GM18519 (cell line): ENCODE measurements around the gene C16orf89.

Experiments used
- ATAC-seq: cut with Tn5 transposase; IDR thresholded peaks from one replicate; pipeline ENCODE4 v1.9.1; 2021; ENCODE audit warnings: mild to moderate bottlenecking, moderate library complexity; ENCODE audit not compliant: unreplicated experiment, low FRiP score

Gene C16orf89

DNA sequence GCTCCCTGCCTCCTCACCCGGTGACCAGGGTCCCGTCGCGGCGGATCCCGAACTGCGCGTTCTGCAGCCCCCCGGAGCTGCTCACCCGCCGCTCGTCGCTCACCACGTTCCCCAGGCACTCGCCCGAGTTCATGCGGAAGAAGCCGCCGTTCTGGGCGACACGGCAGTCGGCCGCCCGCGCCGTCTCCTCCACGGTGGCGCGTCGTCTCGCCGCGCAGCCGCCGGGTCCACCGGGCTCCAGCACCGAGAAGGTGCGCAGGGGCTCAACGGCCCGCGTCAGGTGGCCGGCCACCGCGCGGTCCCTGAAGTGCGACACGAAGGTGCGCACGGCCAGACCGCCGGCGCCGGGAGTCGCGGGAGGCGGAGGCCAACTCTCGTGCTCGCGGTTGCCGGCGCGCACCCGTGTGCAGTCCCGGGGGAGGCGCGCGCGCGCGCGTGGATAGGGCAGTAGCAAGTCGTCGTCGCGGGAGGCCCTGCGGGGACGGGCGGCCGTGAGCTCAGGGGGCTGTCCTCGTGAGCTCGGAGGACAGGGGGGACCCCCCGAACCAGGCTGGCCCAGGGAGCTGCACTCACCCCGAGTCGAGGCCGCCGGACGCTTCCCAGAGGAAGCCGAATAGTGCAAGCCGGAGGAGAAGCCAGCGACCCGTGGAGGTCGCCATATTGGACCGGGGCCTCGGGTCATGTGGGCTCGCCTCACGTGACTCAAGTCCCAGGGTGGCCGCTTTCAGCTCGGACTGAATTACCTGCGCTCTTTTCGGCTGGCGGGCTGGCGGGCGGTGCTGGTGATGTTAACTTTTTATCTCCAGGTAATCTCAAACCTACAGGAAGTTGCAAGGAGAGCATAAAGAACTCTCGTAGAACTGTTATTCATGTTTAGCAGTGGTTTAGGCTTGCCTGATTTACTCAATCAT, 32.2 kb downstream of the C16orf89 start, which contains the start of gene NAGPA:
TSS of gene NAGPA (minus strand) at position 680 of the 911 bp plus-strand sequence. CDS start at position 659, 21 bp downstream.
- ATAC-seq = peak; percentile 59

DNA sequence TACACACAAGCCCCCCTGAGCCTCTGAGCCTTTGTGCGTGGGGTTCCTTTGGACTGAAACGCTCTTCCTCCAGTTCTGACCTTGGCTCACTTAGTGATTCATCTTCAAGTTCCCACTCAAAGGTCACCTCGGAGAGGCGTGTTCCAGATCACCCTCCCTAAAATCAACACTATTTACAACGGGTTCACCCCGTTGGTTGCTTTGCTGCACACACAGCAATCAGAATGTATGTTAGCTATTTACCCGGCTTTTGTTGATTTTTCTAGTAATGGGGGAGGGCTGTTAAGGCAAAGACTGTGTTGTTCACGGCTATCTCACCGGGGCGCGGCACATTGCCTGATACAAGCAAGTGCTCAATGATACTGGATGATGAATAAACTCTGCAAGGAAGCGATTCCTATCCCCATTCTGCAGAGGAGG, 33.0 kb downstream of the C16orf89 start:
- no peak for ATAC-seq

DNA sequence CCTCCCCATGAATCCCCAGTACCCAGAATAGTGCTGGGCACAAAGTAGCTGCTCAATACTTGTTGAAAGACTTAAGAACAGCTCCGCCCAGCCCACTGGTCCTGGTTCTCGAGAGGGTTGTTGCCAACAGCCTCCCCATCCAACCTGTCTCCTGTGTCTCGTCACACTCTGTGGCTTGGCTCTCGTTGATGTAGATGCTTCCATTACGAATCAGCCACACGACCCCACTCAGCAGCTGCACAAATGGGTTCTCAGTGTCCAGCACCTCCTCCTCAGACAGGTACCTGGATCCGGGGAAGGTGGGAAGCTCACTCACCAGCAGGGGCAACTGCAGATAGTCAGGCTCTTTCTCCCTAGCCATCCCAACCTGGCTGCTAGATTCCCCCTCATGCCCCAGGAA, 34.2 kb downstream of the C16orf89 start:
- no peak for ATAC-seq

DNA sequence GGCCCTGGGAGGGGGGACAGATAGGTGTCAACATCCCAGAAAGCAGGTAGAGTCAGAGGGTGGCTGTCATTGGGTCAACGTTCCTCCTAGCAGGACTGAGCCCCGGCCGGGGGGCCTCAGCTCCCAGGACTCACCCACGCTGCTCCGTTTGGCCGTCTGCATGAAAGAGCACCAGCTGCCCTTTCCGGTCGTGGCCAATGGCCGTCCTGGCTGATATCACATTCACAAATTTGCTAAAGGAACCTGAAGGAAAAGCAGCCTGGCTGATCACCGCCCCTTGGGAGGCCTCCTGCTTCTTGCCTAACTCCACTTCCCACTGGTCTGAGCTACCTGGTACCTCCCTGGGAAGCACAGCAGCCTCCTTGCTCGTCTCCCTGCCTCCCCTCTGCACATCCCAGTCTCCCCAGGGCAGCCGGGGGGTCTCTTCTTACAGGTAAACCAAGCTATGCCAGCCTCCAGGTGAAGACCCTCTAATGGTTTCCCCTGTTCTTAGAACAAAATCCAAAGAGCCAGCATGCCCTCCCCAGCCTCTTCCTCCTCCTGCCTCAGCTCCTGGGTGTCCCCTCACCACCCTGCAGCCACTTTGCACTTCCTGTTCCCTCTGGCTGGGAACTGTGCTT, 35.4 kb downstream of the C16orf89 start:
- no peak for ATAC-seq

DNA sequence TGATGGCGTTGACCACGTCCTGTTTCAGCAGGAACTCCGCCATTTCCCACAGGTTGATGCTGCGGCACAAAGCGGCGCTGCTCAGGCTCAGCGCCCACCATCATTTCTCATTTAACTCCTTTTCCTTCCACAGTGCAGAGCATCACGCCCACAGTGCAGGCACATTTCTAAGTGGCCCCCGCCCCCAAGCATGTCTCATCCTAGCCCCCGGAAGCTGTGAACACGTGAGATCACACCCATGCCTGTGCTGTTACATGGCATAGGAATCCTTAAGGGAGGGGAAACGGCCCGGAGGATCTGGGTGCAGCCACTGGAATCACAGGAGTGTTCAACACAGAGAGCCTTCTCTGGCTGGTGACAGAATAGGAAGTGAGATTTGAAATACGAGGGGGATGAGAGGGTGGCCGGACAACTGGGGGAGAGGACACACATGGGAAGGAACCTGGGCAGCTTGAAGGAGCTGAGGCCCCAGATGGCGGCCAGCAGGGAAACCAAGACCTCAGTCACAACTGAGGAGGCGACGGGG, 36.7 kb downstream of the C16orf89 start:
- ATAC-seq = no peak

DNA sequence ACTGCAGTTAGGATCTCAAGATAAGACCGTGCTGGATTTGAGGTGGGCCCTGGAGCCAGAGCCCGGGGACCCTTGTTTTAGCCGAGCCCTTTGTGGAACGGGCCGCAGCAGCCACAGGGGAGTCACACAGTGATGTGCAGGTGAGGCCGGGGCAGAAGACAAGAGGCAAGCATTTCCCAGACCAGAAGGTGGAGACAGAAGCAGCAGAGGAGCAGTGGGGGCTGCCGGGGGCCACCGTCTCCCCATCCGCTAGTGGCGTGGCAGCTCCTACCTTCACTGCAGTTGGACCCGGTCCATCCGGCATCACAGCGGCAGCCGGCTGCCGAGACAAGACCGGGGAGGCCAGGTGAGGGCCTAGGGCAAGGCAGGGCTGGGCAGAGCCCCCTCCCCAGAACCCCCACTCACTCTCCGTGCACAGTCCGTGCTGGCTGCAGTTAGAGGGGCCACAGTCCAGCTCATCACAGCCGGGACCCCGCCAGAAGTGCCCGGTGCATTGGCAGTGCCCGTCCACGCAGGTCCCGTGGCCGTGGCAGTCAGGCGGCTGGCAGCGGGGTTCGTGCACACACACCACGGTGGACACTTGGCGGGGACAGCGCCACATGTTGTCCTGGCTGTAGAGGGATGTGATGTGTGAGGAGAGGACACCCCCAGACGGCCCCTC, 38.1 kb downstream of the C16orf89 start:
- no peak for ATAC-seq

DNA sequence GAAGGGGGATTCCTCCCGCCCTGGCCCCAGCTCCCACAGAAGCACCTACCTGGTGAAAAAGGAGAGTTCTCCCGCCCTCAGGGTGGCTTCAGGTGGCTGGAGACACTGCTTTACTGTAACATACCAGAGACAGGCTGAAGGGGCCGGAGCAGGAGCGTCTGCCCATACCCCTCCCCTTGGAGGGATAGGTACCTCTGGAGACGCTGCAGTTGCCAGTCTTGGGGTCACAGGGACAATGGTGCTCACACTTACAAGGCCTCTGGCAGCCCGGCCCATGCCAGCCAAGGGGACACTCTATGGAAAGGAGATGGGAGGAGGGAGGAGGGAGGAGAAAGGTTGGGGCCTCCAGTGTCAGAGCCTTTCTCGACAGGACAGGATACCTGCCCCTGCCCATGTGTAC, 38.7 kb downstream of the C16orf89 start:
- no peak for ATAC-seq

DNA sequence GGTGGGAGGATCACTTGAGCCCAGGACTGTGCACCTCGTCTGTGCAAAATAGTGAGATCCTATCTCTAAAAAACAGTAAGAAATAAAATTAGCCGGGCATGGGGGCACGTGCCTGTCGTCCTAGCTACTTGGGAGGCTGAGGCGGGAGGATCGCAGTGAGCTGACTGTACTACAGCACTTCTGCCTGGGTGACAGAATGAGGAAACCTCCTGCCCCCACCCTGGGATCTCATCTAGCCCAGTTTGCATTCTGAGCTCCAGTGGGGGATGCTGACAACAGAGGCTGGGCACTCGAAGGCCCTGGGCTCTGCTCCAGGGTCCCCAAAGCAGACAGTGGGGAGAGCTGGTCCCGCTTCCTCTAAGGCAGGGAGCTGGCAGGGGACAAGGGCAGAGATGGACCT, 39.1 kb downstream of the C16orf89 start:
- no peak for ATAC-seq

DNA sequence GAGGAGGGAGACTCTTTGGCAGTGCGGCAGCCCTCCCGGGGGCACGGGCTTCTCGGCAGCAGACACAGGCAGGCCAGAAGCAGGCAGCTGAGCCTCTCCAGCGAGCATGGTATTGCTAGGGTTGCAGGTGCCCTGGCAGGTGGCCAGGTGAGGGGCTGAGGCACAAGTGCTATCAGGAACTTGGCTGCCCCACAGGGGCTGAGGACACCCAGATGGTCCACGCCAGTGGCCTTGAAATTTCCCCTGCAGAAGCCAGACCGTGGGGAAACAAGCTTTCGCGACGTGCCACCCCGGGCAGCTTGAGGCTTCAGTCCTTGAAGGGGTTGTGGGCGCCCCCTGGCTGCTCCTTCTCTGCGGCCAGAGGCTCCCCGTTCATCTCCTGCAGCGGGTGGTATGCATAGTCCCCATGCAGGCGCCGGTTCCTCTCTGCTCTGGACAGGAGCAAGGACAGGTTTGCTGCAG, 40.6 kb downstream of the C16orf89 start:
- no peak for ATAC-seq

DNA sequence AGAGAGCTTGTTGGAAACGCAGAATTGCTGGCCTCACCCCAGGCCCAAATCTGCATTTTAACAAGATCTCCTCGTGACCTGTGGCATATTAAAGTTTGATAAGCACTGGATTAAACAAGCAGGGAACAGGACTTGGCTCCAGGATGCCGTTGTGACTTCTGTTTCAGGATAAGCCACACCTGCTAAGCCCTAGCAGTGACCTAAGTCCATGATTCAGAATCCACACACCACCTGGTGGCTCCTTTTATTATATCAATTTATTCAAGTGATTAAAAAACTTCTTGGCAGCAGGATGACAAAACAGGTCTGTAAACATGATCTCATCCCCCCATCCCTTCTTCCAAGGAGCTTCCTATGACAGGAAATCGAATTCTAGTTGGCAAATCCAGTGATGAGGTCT, 41.1 kb downstream of the C16orf89 start:
- ATAC-seq = no peak

DNA sequence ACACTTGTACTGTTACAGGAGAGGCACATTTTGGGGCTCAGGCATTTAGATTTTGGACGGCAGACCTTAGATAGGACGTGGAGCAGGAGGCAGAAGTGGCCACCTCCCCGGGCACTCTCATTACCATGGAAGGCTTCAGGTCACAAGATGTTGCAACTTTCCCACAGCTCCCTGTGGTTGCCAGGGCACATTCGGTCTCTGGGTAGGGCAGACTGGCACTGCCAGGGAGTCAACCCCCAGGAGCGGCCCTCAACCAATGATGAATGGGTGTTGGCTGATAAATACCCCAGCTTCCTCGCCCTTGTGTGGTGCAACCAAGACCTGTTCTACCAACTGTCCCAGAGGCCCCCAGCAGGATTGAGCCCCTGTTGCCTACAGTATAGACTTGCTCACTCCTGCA, 43.2 kb downstream of the C16orf89 start:
- no peak for ATAC-seq

DNA sequence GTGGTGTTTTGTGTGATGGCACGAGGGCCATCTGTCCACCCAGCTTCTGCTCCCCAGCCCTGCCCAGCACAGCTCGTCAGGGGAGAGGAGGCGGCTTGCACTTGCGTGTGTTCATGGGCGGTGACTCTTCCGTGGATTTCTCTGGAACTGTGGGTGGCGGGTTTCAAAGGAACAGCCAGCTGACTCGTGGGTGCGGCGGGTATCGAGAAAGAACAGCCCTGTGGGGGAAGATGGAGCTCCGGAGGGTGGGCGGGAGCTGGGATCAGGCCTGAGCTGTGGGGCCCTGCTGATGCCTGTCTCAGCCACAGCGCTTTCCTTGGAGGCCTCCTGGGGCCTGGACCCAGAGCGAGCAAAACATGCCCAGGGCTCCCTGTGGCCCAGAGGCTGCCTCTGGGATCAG, 45.2 kb downstream of the C16orf89 start:
- ATAC-seq = no peak

DNA sequence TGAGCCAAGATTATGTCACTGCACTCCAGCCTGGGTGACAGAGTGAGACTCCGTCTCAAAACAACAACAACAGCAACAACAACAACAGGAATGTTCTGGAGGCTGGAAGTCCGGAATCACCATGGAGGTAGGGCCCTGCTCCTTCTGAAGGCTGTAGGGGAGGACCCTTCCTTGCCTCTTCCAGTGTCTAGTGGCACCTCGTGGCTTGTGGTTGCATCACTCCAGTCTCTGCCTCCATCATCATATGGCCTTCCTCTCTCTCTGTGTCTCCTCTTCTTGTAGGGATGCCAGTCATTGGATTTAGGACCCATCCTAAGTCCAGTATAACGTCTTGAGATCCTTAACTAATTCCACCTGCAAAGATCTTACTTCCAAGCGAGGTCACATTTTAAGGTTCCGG, 46.0 kb downstream of the C16orf89 start:
- ATAC-seq = no peak

DNA sequence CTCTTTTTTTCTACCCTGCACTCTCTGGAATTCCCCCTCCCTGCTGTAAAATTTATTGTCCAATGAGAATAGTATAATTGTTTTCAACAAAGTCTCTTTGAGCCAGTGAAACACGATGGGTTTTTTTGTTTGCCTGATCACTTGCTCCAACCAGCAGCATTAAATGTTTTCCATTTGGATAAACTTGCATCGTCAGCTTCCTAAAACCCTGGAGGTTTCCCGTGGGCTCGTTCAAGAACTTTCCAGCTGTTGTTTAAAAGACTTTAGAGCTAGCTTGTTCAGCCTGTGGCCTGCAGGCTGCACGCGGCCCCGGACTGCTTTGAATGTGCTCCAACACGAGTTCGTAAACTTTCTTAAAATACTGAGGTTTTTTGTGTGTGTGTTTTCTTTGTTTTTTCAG, 47.0 kb downstream of the C16orf89 start:
- ATAC-seq = no peak

DNA sequence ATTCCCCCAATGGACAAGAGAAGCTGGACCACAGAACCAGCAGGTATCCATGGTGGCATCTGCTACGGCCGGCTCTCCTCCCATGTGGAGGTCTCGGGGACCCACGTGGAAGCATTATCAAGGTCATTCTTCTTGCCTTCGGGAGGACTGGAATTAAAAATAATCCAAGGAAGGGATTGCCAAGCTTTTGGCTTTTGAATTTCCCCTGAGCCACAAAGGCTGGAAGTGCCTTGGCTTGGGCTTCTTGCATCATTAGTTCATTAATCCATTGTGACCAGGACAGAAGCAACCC, 48.1 kb downstream of the C16orf89 start:
- ATAC-seq = no peak

DNA sequence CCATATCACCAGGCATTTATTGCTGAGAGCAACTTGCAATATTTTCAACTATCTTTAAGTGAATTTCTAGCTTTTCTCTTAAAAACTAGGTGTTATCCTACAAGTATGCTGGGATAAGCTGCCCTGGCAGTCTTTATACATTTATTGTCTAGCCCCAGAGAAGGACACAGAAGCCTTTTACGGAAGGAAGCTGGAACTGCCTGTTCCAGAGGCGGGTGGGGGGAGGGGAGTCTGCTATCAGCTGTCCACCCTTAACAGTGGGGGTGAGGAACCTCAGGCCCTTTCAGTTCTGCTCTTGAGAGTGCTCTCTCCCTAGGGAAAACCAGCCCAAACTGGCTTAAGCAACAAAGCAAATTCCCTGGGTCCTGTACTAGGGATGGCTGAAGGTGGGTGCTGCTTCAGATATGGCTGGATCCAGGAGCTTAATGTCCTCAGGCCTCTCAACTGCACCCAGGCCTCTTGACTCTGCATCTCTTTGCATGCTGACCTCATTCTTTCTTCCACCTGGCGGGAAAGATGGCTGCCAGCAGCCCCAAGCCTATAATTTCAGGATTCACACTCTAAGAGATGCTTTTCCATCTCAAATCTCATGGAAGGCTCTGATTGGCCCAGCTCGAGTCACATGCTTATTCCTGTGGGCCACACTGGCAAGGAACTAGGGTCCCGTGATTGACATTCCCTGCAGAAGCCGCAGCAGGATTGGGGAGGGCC, 48.6 kb downstream of the C16orf89 start:
- no peak for ATAC-seq

DNA sequence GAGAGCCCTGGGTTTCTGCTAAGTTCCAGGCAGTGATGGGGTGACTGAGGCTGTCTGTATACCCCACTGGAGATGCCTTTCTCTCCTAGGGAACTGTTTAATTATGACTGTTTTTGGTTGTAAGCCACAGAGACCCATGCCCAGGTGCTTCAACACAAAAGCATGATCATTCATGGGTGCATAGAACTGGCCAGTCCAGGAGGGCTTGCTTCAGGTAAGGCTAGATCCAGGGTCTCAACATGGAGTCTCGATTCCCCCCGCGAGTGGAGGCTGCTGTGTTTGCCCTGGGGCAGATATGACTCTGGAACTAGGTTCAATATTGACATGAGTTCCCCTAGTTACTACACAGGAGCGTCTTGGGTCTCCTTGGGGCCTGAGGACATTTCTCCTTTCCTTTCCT, 49.9 kb downstream of the C16orf89 start:
- ATAC-seq = no peak

DNA sequence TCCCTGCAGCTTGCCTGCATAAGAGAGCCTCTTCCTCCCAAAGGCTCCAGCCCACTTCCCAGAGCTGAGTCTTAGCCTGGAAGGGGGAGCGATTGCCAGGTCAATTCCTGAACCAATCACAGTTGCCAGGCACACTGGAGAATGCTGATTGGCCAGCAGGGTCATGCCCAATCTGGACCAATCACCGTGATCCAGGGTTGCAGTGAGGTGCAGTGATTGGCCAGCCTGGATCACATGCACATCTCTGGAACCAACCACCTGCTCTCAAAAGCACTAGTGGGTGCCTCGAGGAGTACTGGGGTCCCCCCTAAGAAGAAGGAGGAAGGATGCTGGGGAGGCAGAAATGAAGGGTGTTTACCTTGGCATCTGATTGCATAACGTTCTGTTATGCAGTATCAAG, 50.4 kb downstream of the C16orf89 start:
- ATAC-seq = no peak

DNA sequence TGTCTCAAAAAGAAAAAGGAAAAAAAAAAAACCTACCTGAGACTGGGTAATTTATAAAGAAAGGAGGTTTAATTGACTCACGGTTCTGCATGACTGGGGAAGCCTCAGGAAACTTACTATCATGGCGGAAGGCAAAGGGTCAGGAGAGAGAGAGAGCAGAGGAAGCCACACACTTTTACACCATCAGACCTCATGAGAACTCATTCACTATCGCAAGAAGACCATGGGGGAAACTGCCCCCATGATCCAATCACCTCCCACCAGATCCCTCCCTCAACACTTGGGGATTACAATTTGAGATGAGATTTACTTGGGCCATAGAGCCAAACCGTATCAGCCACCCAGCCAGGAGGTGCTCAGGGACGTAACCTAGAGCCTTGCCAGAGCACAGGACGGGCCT, 52.9 kb downstream of the C16orf89 start:
- no peak for ATAC-seq

DNA sequence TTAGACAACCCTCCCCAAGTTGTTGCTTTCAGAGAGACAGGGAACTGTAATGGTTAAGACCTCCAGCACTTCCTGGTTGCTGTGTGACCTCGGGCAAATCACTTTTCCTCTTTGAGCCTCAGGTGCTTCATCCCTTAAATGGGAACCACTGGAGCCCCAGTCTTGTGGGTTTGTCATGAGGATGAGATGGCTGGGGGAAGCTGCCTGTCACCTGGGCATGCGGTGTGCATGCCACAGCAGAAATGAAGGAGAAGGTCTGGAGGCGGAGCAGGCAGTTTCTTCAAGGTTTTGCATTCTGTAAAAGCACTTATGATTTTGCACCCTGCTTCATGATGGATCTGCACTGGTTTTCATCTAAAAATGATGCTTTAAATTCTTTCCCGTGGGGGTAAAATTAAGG, 54.1 kb downstream of the C16orf89 start:
- no peak for ATAC-seq
